NOMO-1 treated with dmso at 0.1 percent for 144 hours (cell line): ENCODE data around the gene RGS3.
A peak's percentile ranks its signal among the peaks of the same experiment; 100 is the strongest.
"Not testable (repeated sequence)": the region's sequence is repeated elsewhere in the genome, so short reads cannot be mapped to it uniquely, and the experiment has no call there.

Experiments used
- DNase-seq: peaks from one replicate; lab custom pipeline; 2025; ENCODE audit not compliant: unreplicated experiment; lab: John Stamatoyannopoulos, UW

Gene RGS3

GRCh38 chr9:113463418-113464285, at the start of gene RGS3:
TSS of gene RGS3 (plus strand) at chr9:113463727. CDS start at chr9:113463803, 76 bp downstream.
- no peak for DNase-seq

GRCh38 chr9:113416149-113416721, 47.3 kb upstream of the RGS3 start:
- peak; percentile 78 for DNase-seq

- no peak for DNase-seq
These were observed 46.2 kb upstream of the RGS3 start for GRCh38 chr9:113417370-113417769.

GRCh38 chr9:113421726-113422125, 41.8 kb upstream of the RGS3 start:
- no peak for DNase-seq

GRCh38 chr9:113425072-113425471, 38.5 kb upstream of the RGS3 start:
- no peak for DNase-seq

GRCh38 chr9:113426701-113427100, 36.8 kb upstream of the RGS3 start:
- no peak for DNase-seq

- DNase-seq = no peak
These were observed 35.9 kb upstream of the RGS3 start for GRCh38 chr9:113427629-113428028.

- no peak for DNase-seq
These were observed 35.4 kb upstream of the RGS3 start for GRCh38 chr9:113428062-113428615.

GRCh38 chr9:113431191-113431590, 32.3 kb upstream of the RGS3 start:
- DNase-seq = no peak

GRCh38 chr9:113436728-113437515, 26.6 kb upstream of the RGS3 start:
- DNase-seq = no peak

GRCh38 chr9:113437716-113438115, 25.8 kb upstream of the RGS3 start:
- DNase-seq = not testable (repeated sequence)

- peak; percentile 79 for DNase-seq
These were observed 18.8 kb upstream of the RGS3 start for GRCh38 chr9:113444736-113445135.

- DNase-seq = no peak
These were observed 17.2 kb upstream of the RGS3 start for GRCh38 chr9:113446323-113446740.

- DNase-seq = no peak
These were observed 14.2 kb upstream of the RGS3 start for GRCh38 chr9:113449376-113449775.

GRCh38 chr9:113452113-113452605, 11.4 kb upstream of the RGS3 start:
- DNase-seq = no peak

- DNase-seq = no peak
These were observed 8.4 kb upstream of the RGS3 start for GRCh38 chr9:113454914-113455761.

GRCh38 chr9:113456235-113456634, 7.3 kb upstream of the RGS3 start:
- DNase-seq = no peak

GRCh38 chr9:113461285-113461684, 2.2 kb upstream of the RGS3 start:
- no peak for DNase-seq

- DNase-seq = no peak
These were observed 1.6 kb upstream of the RGS3 start for GRCh38 chr9:113461943-113462342.

GRCh38 chr9:113462781-113463286, 693 bp upstream of the RGS3 start:
- no peak for DNase-seq
